Measurements from ENCODE around the gene DCP2. TPM values are rescaled to one million over a fixed set of nuclear protein-coding genes. Genes with fewer than 3 reads are reported as not detected.

The DCP2 gene
- total RNA-seq, 1 experiment from 2014 or later = 186 TPM

GRCh38 chr5:113042491-113043243 is 66.1 kb downstream of the DCP2 start:
- no peaks in the 10 kb centered on the region for H3K9me3 Mint-ChIP-seq
- ChIA-PET POLR2A (no interaction called here), CTCF (interaction anchor here (0.6 to 2.4 kb wide), 5 partner anchors 8 to 288 kb away, joined by 3 to 10 read pairs (median 4); no protein-coding TSS in a partner anchor)
- TF ChIP-seq, protein P1, sequence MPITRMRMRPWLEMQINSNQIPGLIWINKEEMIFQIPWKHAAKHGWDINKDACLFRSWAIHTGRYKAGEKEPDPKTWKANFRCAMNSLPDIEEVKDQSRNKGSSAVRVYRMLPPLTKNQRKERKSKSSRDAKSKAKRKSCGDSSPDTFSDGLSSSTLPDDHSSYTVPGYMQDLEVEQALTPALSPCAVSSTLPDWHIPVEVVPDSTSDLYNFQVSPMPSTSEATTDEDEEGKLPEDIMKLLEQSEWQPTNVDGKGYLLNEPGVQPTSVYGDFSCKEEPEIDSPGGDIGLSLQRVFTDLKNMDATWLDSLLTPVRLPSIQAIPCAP (CRISPR knock-in tag; IDR thresholded peaks at IDR 0.05) = no peak
- no peak for TF ChIP-seq ZBTB21 (CRISPR knock-in tag; IDR thresholded peaks at IDR 0.05; ENCODE audit: borderline replicate concordance)
- no peak for TF ChIP-seq TEAD4 (CRISPR knock-in tag; IDR thresholded peaks at IDR 0.05)
- no peak for TF ChIP-seq FOXK1 (CRISPR knock-in tag; IDR thresholded peaks at IDR 0.05)
- TF ChIP-seq ZNF671 (CRISPR knock-in tag; IDR thresholded peaks at IDR 0.05) = no peak
- no peak for TF ChIP-seq ERG (CRISPR knock-in tag; IDR thresholded peaks at IDR 0.05)
- TF ChIP-seq MYBL2 (CRISPR knock-in tag; IDR thresholded peaks at IDR 0.05) = no peak
- no peak for TF ChIP-seq E2F1 (CRISPR knock-in tag; IDR thresholded peaks at IDR 0.05)
- TF ChIP-seq NR2C2 (CRISPR knock-in tag; IDR thresholded peaks at IDR 0.05) = no peak
- TF ChIP-seq E2F5 (CRISPR knock-in tag; IDR thresholded peaks at IDR 0.05) = no peak
- TF ChIP-seq ESRRA (CRISPR knock-in tag; IDR thresholded peaks at IDR 0.05; ENCODE audit: borderline replicate concordance) = no peak
- TF ChIP-seq CDX4 (CRISPR knock-in tag; IDR thresholded peaks at IDR 0.05; ENCODE audit: borderline replicate concordance) = no peak
- TF ChIP-seq ZNF416 (CRISPR knock-in tag; IDR thresholded peaks at IDR 0.05) = no peak
- TF ChIP-seq, protein P2, sequence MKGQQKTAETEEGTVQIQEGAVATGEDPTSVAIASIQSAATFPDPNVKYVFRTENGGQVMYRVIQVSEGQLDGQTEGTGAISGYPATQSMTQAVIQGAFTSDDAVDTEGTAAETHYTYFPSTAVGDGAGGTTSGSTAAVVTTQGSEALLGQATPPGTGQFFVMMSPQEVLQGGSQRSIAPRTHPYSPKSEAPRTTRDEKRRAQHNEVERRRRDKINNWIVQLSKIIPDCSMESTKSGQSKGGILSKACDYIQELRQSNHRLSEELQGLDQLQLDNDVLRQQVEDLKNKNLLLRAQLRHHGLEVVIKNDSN (CRISPR knock-in tag; IDR thresholded peaks at IDR 0.05) = no peak
- no peak for TF ChIP-seq TEAD1 (CRISPR knock-in tag; IDR thresholded peaks at IDR 0.05)
- no peak for TF ChIP-seq ZNF423 (CRISPR knock-in tag; IDR thresholded peaks at IDR 0.05)
- no peak for TF ChIP-seq OVOL2 (CRISPR knock-in tag; IDR thresholded peaks at IDR 0.05; ENCODE audit: borderline replicate concordance)
- TF ChIP-seq, protein P3, sequence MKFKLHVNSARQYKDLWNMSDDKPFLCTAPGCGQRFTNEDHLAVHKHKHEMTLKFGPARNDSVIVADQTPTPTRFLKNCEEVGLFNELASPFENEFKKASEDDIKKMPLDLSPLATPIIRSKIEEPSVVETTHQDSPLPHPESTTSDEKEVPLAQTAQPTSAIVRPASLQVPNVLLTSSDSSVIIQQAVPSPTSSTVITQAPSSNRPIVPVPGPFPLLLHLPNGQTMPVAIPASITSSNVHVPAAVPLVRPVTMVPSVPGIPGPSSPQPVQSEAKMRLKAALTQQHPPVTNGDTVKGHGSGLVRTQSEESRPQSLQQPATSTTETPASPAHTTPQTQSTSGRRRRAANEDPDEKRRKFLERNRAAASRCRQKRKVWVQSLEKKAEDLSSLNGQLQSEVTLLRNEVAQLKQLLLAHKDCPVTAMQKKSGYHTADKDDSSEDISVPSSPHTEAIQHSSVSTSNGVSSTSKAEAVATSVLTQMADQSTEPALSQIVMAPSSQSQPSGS (CRISPR knock-in tag; IDR thresholded peaks at IDR 0.05; ENCODE audit: borderline replicate concordance, low read depth) = no peak
- TF ChIP-seq MAX (CRISPR knock-in tag; IDR thresholded peaks at IDR 0.05) = no peak
- no peak for TF ChIP-seq MXD4 (CRISPR knock-in tag; IDR thresholded peaks at IDR 0.05; ENCODE audit: borderline replicate concordance)
- H3K36me3 Mint-ChIP-seq = peaks cover 3% of the 10 kb centered on the region
- no peak overlapping the region for H3K4me3 Mint-ChIP-seq
- ATAC-seq = no peak
- H3K27ac Mint-ChIP-seq = no peak overlapping the region
- DNase-seq (ENCODE audit: low spot score) = no peak
- H3K27me3 Mint-ChIP-seq (ENCODE audit: low read depth) = no peaks in the 10 kb centered on the region
- H3K4me1 Mint-ChIP-seq = no peaks in the 10 kb centered on the region; the same call in 1 of the 2 replicates

Measured in WTC11 (cell line).